Stimulated activated CD4-positive, alpha-beta T cell treated with anti-CD3 and anti-CD28 coated beads, Interleukin-15, amount 100 ng/mL, for 24 hours (primary cell): ENCODE results near the gene EFHC1.
A peak's percentile ranks its signal among the peaks of the same experiment; 100 is the strongest.
"Not testable (repeated sequence)": the region's sequence is repeated elsewhere in the genome, so short reads cannot be mapped to it uniquely, and the experiment has no call there.

Experiments used
- DNase-seq: peaks from one replicate; pipeline ENCODE4 v3.0.0-alpha.2; 2020

Gene EFHC1

DNA sequence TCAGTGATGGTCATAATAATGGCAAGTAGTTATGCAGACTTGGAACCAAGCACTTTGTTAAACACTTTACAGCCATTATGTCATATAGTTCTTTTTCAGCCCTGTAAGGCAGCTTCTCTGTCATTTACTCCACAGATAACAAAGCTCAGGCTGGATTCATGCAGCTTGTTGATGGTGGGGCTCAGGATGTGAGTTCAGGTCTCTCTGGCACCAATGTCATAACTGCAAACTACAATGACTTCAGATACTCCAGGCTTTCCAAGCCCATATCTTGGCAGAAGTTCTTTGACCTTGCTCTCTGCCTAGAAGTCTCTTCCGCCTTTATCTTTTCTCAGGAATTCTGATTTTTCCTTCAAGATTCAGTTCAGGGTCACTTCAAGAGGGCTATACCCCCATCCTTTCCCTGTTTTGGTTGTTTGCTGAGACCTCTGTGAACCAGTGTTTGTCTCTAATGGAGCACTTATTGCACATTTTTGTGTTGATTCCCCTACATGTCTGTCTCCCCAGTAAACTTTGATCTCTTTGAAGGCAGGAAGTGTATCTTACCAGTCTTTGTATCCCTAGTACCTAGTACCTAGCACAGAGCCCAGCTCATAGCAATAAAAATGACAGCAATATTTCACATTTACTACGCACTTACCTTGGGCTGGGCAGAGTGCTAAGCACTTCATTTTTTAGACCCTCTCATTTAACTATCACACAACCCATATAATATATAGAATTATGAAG lies 19.7 kb upstream of the EFHC1 start:
- DNase-seq, result no peak

DNA sequence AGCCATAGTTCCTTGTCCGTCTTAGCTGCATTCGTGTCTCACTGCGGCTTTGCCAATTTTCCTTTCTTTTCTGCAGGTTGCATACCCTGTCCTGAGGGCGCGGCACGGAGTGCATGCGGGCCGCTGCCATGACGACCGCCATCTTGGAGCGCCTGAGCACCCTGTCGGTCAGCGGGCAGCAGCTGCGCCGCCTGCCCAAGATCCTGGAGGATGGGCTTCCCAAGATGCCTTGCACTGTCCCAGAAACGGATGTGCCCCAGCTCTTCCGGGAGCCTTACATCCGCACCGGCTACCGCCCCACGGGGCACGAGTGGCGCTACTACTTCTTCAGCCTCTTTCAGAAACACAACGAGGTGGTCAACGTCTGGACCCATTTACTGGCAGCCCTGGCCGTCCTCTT lies 17.1 kb upstream of the EFHC1 start:
- DNase-seq, result no peak

DNA sequence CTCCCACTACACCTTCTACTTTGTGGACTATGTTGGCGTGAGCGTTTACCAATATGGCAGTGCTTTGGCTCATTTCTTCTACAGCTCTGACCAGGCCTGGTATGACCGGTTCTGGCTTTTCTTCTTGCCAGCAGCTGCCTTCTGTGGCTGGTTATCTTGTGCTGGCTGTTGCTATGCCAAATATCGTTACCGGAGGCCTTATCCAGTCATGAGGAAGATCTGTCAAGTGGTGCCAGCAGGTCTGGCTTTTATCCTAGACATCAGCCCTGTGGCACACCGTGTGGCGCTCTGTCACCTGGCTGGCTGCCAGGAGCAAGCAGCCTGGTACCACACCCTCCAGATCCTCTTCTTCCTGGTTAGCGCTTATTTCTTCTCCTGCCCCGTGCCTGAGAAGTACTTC lies 16.5 kb upstream of the EFHC1 start:
- no peak for DNase-seq

DNA sequence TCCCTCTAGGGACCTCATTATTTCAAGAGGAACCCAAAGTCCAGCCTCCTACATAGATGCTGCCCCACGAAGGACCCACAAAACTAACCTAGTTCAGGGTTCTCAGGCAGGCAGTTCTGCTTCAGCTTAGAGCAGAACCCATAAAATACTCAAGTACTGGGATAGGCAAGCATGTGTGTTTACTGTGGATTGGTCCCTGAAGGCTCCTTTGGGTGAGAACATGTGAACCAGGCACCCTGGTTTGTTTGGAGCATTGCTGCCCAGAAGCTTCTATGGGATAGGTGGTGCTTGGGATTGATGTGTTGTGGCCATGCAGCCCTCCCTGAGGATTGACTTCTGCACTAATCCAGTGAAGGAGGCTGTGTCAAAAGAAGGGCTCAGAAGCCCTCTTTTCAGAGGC lies 14.9 kb upstream of the EFHC1 start:
- no peak for DNase-seq

DNA sequence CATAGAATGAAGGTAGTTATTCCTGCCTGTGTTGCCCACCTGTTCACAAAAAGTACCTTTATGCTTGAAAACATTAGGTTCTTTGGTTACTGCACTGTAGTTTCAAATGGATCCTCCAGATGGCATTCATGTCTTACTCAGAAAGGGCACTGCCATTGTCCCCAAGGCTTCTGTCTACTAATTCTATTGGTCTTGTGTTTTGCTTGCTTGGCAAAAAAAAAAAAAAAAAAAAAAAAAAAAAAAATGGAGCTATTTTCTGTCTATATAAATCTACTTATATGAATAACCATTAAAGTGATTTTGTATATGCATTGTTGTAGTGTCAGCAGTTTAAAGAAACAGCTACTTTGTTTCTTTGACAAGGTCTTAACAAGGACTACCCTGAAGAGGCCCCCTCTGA lies 12.7 kb upstream of the EFHC1 start:
- DNase-seq, result no peak

DNA sequence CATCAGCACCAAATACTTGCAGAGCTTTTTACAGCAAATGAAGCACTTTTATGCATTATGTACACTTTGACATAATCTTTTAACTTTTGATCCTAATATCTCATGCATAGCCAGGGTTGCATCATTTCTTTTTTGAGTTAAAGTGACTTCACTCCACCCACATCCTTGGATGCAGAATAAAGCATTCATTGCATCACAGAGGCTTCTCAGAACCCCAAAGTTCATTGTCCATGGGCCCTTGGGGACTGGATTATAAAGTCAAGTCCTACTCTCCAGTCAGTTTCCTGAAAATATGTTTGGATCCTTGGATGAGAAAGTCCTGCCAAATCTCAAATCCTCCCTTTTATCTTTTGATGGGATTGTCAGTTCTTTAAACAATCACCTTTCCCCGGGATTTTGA lies 10.6 kb upstream of the EFHC1 start:
- no peak for DNase-seq

DNA sequence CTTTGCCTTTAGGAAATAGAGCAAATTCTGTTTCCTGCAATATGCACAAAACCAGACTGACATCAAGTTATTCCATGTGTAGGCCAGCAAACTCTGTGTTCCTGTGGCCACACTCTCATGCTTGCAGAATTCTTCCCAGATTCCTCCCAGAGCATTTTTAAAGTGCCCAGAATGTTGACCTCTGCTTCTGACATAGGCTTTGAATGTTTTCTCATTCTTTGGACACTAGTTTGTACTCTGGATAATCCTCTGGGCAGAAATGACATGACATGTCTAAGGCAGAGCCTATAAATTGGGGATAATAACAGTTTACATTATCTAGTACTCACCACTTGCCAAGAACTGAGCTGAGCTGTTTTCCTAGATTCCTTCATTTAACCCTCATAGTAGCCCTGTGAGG lies 9.2 kb upstream of the EFHC1 start:
- DNase-seq, result no peak

DNA sequence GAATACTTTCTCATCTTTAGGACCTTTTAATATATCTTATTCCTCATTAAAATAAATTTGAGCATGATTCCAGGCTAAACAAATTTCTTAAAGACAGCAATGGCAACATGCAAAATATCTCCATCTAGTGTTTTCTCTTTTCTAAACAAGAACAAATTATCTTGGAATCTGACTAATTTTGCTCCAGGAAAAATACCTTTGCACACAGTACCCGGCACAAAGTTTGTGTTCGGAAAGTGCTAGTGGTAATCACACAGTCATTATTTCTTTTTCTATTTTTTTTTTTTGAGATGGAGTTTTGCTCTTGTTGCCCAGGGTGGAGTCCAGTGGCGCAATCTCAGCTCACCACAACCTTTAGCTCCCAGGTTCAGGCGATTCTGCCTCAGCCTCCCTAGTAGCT lies 8.2 kb upstream of the EFHC1 start:
- no peak for DNase-seq

DNA sequence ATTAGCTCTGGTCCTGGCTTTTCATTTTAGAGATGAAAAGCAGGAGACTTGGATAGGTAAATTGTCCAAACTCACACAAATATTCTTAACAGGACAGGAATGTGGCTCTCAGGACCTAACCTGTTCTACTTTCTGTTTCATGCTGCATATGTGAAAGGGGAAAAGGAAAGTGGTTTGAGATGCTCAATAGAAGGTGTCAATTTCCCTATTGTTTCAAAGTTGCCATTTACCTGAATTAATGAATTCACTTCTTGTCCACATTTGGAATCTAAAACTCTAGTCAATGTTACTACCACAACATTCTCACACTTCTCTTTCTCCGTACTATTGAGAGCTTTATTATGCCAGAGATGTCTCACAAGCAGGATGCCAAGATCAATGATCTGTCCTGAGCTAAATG lies 4.8 kb upstream of the EFHC1 start:
- no peak for DNase-seq

DNA sequence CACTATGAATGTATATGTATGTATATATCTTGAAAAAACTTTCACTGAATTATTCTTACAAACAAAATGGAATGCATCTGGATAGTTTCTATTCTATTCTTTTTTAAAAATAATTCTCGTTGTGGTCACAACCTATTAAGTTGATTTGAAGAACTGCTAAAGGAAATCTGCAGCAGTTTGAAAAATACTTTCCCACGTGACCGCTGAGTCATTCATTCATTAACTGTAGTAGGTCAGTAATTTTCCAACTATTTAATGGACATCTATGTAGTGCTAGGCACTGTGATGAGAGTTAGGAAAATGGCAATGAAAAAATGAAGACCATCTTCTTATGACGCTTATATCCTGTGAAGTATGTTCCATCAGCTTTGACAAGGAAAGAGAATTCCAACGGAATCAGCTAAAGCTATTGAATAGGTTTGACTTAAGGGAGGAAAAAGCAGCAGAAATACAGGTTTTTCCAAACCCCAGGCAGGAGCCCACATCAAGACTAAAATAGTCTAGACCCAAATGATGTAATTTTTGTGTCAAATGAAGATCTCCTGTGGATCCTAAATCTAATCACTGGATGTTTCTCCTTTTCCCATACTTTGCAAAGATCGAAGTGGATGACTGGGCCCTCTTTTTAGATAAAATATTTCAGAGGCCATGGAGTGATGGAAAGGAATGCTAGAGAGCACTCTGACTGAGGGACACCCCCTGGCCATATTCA lies 4.1 kb upstream of the EFHC1 start:
- no peak for DNase-seq

DNA sequence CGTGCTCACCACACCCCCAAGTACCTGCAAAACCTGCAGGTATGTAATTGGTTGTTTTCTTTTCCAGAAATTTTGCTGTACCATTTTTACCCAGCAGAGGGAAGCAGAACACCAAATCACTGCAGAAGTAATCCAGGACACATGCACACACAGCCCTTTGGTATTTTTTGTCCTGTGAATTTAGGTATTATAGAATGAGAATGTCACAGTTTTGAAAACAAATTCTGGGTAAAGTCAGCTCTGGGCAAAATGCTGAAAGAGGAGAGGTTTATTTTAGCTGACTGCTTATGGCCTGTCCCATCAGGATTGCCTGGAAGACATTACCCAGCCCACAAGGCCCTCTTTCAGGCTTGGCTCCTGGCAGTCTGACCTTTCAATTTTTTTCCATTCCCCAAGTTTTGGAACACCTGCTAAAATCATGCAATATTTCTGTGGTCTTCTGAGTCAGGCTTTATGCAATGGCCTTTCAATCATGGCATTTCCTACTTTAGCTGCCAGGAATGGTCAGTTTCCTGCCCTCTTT lies 3.5 kb upstream of the EFHC1 start:
- DNase-seq, result peak; percentile 26

DNA sequence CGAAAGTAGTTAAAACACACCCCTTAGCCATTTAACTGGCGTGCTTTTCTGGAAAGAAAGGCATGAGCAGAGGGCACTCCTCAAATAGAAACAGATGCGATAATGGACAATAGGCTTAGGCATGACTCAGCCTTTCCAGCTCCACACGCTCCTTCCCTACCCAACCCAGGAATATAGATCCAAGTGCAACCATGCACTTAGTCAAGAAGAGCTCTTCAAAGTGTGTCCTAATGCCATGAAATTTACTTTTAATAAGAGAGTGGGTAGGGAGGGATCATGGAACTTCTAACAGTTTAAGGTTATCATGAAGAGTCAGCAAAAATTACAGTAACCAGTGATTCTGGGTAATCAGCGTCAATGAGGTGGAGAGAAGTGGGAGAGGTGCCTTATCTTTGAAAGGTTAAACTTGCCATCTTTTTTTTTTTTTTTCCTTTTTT lies 2.4 kb upstream of the EFHC1 start:
- no peak for DNase-seq

DNA sequence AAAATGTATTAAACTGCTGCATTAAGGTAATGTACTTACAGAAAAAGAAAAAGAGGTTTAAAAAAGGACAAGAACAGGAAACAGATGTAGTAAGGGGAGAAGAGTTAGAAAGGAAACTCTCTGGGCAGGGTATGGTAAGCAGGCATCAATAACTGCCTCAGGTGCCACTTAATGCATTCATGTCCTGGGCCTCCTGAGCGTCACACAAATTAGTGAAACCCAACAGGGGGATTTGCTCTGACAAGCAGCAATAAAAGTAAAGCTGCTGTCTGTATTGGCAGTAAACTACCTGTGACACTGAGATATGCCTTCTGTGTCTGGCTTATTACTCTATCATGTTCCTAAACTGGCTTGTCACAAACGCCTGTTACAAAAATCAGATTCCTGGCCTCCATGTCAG lies 1.5 kb upstream of the EFHC1 start:
- DNase-seq, result no peak

DNA sequence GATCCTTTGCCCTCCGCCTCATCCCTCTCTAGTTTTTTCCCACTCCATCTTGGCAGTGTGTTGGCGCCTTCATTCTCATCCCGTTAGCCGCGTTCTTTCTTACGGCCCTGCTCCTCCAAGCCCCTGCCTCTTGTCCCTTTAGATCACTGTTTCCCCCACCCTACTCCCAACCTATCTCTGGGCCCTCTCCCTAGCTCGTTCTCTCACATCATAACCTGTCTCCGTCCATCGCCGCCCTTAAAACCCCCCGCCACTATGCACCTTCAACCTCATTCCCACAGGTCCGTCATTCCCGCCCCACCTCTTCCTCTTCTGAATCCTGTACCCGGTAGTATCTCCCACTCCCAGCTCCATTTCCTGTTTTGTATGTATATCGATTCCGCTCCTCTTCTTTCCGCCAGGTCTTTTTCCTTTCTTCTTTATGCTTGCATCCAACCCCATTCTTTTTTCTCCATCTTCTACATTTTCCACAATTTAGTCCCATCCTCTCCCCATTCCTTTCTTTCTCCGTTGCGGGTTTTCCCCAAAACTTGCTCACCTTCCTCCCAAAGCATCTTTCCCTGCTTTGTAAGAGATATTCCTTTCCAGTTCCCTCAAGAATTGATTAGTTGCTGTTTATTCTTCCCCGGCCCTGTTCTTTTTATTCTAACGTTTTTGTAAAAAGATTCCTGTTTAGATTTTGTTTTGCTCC lies 671 bp downstream of the EFHC1 start:
- no peak for DNase-seq

DNA sequence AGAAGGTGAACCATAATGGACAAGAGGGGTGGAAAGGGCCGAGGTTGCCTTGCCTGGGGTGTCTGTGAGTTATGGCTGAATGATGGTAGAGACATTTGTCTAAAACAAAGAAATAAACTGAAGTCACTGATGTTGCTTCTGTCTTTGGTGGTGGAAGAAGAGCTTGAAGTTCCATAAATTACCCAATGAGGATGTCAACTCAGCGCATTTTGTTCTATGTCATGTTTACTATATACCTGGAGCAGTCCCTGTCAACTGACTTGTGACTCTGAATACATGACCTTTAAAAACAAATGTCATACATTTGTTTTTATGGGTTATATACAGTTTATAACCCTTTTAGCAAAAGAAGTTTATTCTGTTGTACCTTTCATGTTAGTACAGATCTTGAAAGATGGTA lies 2.0 kb downstream of the EFHC1 start:
- no peak for DNase-seq

DNA sequence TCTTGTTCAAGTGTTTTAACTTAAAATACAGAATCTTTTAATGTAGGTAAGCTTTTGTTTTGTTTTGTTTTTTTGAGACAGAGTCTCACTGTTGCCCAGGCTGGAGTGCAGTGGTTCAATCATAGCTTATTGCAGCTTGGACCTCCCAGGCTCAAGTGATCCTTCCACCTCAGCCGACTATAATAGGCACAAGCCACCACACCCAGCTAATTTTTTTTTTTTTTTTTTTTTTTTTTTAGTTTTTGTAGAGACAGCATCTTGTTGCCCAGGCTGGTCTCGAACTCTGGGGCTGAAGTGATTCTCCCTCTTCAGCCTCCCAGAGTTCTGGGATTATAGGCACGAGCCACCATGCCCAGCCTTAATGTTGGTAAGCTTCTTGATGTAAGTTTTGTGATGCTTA lies 3.3 kb downstream of the EFHC1 start:
- no peak for DNase-seq

DNA sequence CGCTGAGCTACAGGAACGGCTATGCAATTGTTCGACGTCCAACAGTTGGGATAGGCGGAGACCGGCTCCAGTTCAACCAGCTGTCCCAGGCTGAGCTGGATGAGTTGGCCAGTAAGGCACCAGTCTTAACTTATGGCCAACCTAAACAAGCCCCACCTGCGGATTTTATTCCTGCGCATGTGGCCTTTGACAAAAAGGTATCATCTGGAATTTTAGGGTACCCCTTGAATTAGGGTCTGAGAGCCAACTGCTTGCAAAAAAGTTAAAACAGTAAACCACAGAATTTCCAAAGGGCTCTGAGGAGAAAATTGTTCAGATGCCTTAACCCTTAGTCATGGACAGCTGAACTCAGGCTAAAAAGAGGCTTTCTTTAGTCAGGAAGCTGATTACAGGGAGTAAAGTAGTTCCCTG lies 3.8 kb downstream of the EFHC1 start:
- DNase-seq, result no peak

DNA sequence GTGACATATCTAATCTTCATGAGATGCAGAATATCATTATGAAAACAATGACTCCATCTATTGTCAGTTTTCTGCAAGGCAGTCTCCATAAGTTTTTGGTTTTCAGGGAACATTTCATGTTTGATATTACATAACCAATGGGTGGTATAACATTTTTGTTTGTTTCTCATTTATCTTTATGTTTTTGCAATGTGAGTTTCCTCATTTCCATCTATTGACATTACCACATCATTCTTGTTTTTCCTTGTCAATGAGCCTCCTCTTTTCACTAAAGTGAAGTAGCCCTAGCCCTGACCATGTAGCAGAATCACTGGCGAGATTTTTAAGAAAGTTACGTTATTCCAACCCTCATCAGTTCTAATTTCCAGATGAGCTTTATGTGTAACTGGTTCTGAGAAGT lies 4.4 kb downstream of the EFHC1 start:
- no peak for DNase-seq

DNA sequence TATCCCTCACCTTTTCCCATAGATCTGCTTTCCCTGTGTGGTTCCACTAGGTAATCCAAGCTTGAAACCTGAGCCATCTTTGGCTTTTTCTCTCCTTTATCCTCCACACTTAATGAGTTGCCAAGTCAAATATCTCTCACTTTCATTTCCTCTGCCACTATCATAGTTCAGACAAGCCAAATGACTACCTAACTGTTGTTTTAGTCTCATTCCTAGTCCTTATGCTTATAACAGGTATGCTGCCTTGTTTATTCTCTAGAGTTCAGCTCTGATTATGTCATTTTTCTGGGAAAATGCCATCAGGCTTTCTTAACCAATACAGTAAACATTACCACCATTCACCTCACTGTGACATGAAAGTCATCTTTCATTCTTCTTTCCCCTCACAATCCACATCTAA lies 6.5 kb downstream of the EFHC1 start:
- no peak for DNase-seq

DNA sequence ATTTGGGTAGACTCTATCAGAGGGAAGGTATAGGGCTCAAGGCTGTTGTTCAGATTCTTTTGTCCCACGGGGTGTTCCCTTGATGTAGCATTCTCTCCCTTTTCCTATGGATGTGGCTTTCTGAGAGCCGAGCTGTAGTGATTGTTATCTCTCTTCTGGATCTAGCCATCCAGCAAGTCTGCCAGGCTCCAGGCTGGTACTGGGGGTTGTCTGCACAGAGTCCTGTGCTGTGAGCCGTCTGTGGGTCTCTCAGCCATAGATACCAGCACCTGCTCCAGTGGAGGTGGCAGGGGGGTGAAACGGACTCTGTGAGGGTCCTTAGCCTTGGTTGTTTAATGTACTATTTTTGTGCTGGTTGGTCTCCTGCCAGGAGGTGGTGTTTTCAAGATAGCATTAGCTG lies 13.2 kb downstream of the EFHC1 start:
- DNase-seq, result not testable (repeated sequence)

DNA sequence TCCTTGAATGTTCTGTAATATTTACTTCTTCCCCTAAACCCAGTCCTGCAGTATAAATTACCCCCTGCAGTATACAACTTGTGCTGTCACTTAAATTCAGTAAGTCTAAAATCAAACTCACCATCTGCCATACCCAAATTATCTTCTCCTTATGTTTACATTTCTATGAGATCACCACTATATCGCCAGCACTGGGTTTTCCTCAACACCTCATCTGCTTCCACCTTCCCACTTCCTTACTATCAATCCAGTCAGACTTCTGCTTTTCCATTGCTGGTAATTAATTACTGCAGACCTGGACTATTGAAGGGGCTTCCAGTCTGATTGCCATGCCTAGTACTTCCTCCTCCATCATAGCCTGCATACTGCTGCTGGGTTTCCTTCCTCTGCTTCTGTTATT lies 15.2 kb downstream of the EFHC1 start:
- DNase-seq, result no peak

DNA sequence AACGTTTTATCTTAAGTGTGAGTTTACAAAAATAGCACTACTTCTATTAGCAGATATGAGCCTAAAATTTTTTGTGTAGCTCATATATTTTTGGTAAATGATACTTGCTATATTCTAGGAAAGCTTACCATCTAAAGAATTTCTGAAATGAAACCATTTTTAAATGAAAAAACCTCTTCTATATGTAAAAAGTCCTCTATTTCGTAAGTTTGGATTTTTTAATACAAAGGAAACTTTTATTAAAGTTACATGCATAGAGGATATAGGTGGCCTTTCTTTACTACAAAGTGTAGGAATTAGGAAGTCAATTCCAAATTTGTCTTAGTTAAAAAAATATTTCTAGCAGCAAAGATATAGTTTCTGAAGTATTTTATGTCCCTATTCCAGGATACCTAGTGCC lies 18.8 kb downstream of the EFHC1 start:
- no peak for DNase-seq

DNA sequence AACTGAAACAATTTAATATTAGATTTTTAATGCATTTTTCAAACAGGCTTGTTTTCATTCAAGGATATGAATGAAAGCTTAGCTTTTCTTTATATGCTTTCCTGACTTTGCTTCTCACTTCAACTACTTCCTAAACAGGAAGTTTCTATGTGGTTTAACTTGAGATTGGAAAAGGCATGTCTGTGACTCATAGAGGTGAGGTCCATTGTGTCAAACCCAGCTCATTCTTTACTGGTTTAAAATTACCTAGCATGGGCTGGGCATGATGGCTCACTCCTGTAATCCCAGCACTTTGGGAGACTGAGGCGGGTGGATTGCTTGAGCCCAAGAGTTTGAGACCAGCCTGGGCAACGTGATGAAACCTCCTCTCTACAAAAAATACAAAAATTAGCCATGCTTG lies 34.4 kb downstream of the EFHC1 start:
- DNase-seq, result no peak

DNA sequence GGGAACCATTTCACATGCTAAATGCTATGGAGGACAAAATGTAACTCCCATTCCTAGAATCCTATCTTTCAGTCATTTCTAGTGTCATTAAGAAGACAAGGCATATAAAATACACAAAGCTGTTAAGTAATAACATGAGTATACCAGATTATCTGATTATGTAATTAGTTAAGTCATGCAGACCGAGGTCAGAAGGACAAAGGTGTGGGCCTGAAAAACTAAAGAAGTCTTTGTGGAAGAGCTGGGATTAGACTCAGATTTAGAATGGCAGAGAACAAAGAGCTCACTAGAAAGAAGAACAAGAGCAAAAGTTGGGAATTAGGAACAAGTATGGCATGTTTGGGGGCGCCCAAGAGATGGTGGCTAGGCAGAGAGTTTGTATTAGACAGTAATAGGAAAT lies 37.0 kb downstream of the EFHC1 start:
- no peak for DNase-seq
